Liver (tissue), 3 donors: Measurements from ENCODE around the gene SPRYD3.

Source experiments
- FOXA1 ChIP-seq: IDR thresholded peaks from 2 replicates; pipeline ENCODE4 v1.6.1; 2016; ENCODE audit warnings: antibody characterized with exemption
- JUND ChIP-seq, 2 donors: IDR thresholded peaks; 2 replicates each; pipeline ENCODE4 v1.6.1; 2016; ENCODE audit warnings: antibody characterized with exemption in 2 of 2
- MAX ChIP-seq: IDR thresholded peaks from 2 replicates; pipeline ENCODE4 v1.6.1; 2016; ENCODE audit warnings: antibody characterized with exemption
- RXRA ChIP-seq, 2 donors: IDR thresholded peaks; 2 replicates each; pipeline ENCODE4 v1.6.1; 2017 to 2018; ENCODE audit warnings: antibody characterized with exemption in 2 of 2, mild to moderate bottlenecking in 1 of 2
- TF ChIP-seq, protein P1 (sequence below): fragments of 150-350 bp; IDR thresholded peaks from 2 replicates; pipeline ENCODE4 v1.5.1; 2017; ENCODE audit warnings: improper control_type of control experiment, low read depth, low read length; ENCODE audit not compliant: missing input control
- TF ChIP-seq, protein P2 (sequence below): IDR thresholded peaks from 2 replicates; pipeline ENCODE4 v1.6.1; 2016; ENCODE audit warnings: antibody characterized with exemption, mild to moderate bottlenecking
- donor health status: healthy.
- donor health status: healthy.

DNA sequence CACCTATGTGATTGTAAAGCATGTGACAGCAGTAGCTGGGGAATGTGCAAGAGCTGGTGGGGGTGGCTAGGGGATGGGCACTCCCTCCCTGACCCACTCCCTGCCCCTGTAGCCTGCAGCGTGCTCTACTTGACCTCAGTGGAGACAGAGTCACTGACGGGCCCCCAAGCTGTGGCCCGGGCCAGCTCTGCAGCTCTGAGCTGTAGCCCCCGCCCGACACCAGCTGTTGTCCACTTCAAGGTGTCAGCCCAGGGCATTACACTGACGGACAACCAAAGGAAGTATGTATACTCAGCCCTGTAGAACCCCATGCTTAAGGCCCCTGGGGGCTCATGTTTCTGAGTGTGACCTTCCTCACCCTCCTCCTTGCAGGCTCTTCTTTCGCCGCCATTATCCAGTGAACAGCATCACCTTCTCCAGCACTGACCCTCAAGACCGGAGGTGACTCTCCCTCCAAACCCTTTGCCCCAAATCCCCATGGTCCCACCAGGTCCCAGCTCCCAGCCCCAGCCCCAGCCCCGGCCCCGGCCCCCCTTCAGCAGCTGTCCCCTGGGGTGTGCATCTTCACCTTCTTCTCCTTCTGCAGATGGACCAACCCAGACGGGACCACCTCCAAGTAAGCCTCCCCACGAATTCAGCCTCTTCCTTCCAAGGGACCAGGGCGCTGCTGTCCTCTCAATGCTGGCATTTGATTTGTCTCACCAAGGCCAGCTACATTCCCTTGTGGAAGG lies 16.0 kb downstream of the SPRYD3 start:
- TF ChIP-seq, protein P1, sequence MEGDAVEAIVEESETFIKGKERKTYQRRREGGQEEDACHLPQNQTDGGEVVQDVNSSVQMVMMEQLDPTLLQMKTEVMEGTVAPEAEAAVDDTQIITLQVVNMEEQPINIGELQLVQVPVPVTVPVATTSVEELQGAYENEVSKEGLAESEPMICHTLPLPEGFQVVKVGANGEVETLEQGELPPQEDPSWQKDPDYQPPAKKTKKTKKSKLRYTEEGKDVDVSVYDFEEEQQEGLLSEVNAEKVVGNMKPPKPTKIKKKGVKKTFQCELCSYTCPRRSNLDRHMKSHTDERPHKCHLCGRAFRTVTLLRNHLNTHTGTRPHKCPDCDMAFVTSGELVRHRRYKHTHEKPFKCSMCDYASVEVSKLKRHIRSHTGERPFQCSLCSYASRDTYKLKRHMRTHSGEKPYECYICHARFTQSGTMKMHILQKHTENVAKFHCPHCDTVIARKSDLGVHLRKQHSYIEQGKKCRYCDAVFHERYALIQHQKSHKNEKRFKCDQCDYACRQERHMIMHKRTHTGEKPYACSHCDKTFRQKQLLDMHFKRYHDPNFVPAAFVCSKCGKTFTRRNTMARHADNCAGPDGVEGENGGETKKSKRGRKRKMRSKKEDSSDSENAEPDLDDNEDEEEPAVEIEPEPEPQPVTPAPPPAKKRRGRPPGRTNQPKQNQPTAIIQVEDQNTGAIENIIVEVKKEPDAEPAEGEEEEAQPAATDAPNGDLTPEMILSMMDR: no peak
- TF ChIP-seq, protein P2, sequence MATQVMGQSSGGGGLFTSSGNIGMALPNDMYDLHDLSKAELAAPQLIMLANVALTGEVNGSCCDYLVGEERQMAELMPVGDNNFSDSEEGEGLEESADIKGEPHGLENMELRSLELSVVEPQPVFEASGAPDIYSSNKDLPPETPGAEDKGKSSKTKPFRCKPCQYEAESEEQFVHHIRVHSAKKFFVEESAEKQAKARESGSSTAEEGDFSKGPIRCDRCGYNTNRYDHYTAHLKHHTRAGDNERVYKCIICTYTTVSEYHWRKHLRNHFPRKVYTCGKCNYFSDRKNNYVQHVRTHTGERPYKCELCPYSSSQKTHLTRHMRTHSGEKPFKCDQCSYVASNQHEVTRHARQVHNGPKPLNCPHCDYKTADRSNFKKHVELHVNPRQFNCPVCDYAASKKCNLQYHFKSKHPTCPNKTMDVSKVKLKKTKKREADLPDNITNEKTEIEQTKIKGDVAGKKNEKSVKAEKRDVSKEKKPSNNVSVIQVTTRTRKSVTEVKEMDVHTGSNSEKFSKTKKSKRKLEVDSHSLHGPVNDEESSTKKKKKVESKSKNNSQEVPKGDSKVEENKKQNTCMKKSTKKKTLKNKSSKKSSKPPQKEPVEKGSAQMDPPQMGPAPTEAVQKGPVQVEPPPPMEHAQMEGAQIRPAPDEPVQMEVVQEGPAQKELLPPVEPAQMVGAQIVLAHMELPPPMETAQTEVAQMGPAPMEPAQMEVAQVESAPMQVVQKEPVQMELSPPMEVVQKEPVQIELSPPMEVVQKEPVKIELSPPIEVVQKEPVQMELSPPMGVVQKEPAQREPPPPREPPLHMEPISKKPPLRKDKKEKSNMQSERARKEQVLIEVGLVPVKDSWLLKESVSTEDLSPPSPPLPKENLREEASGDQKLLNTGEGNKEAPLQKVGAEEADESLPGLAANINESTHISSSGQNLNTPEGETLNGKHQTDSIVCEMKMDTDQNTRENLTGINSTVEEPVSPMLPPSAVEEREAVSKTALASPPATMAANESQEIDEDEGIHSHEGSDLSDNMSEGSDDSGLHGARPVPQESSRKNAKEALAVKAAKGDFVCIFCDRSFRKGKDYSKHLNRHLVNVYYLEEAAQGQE: no peak
- TF ChIP-seq MAX (no peak), RXRA (IDR thresholded peaks at IDR 0.05) (no peak), FOXA1 (no peak), JUND (IDR thresholded peaks at IDR 0.05) (no peak)
